Measurements from ENCODE around the gene RADIL.

RADIL gene

GRCh38 chr7:4762121-4763055 lies 121.1 kb downstream of the RADIL start:
- H3K4me1 Mint-ChIP-seq = no peaks in the 10 kb centered on the region
- H3K36me3 Mint-ChIP-seq = peaks cover 9% of the 10 kb centered on the region
- H3K4me3 Mint-ChIP-seq = no peak overlapping the region
- no peaks in the 10 kb centered on the region for H3K27me3 Mint-ChIP-seq
- H3K27ac Mint-ChIP-seq = peak overlapping the region; percentile 12
- H3K9me3 Mint-ChIP-seq = no peaks in the 10 kb centered on the region

- Mint-ChIP-seq H3K27me3 (no peaks in the 10 kb centered on the region), H3K36me3 (peaks cover 7% of the 10 kb centered on the region), H3K4me1 (no peaks in the 10 kb centered on the region), H3K27ac (no peak overlapping the region), H3K9me3 (no peaks in the 10 kb centered on the region), H3K4me3 (no peak overlapping the region)
Observed at GRCh38 chr7:4760952-4761351, 122.6 kb downstream of the RADIL start.

- Mint-ChIP-seq H3K27ac (no peak overlapping the region), H3K4me3 (no peak overlapping the region), H3K36me3 (peaks cover 9% of the 10 kb centered on the region), H3K27me3 (no peaks in the 10 kb centered on the region), H3K9me3 (no peaks in the 10 kb centered on the region), H3K4me1 (no peaks in the 10 kb centered on the region)
Observed at GRCh38 chr7:4759211-4759610, 124.3 kb downstream of the RADIL start.

- Mint-ChIP-seq H3K36me3 (peaks cover 8% of the 10 kb centered on the region), H3K9me3 (no peaks in the 10 kb centered on the region), H3K27me3 (no peaks in the 10 kb centered on the region), H3K27ac (no peak overlapping the region), H3K4me3 (no peak overlapping the region), H3K4me1 (peaks cover 2% of the 10 kb centered on the region)
Observed at GRCh38 chr7:4758791-4759190, 124.7 kb downstream of the RADIL start.

GRCh38 chr7:4758111-4758510 lies 125.4 kb downstream of the RADIL start:
- peaks cover 7% of the 10 kb centered on the region for H3K36me3 Mint-ChIP-seq

GRCh38 chr7:4755045-4755444 lies 128.5 kb downstream of the RADIL start:
- Mint-ChIP-seq H3K4me1 (peaks cover 18% of the 10 kb centered on the region), H3K4me3 (no peak overlapping the region), H3K27me3 (no peaks in the 10 kb centered on the region), H3K27ac (no peak overlapping the region), H3K36me3 (peaks cover 5% of the 10 kb centered on the region), H3K9me3 (no peaks in the 10 kb centered on the region)

More at GRCh38 chr7:4758111-4758510, 125.4 kb downstream of the RADIL start:
- H3K4me1 Mint-ChIP-seq = peaks cover 9% of the 10 kb centered on the region
- H3K9me3 Mint-ChIP-seq = no peaks in the 10 kb centered on the region
- H3K27me3 Mint-ChIP-seq = no peaks in the 10 kb centered on the region
- no peak overlapping the region for H3K4me3 Mint-ChIP-seq
- no peak overlapping the region for H3K27ac Mint-ChIP-seq

GRCh38 chr7:4754433-4755010 lies 129.0 kb downstream of the RADIL start:
- no peak overlapping the region for H3K27ac Mint-ChIP-seq
- peaks cover 5% of the 10 kb centered on the region for H3K36me3 Mint-ChIP-seq

GRCh38 chr7:4753598-4754432 lies 129.7 kb downstream of the RADIL start:
- peaks cover 23% of the 10 kb centered on the region for H3K4me1 Mint-ChIP-seq
- no peaks in the 10 kb centered on the region for H3K27me3 Mint-ChIP-seq
- no peak overlapping the region for H3K27ac Mint-ChIP-seq
- H3K9me3 Mint-ChIP-seq = no peaks in the 10 kb centered on the region
- H3K36me3 Mint-ChIP-seq = peaks cover 5% of the 10 kb centered on the region
- no peak overlapping the region for H3K4me3 Mint-ChIP-seq

More at GRCh38 chr7:4754433-4755010, 129.0 kb downstream of the RADIL start:
- Mint-ChIP-seq H3K4me3 (no peak overlapping the region), H3K4me1 (peaks cover 18% of the 10 kb centered on the region), H3K27me3 (no peaks in the 10 kb centered on the region), H3K9me3 (no peaks in the 10 kb centered on the region)

GRCh38 chr7:4751398-4751947 lies 132.0 kb downstream of the RADIL start:
- Mint-ChIP-seq H3K27me3 (no peaks in the 10 kb centered on the region), H3K36me3 (peaks cover 9% of the 10 kb centered on the region), H3K4me1 (peaks cover 43% of the 10 kb centered on the region), H3K9me3 (no peaks in the 10 kb centered on the region), H3K27ac (no peak overlapping the region), H3K4me3 (no peak overlapping the region)

- H3K27me3 Mint-ChIP-seq = no peaks in the 10 kb centered on the region
- H3K9me3 Mint-ChIP-seq = no peaks in the 10 kb centered on the region
- H3K4me3 Mint-ChIP-seq = no peak overlapping the region
- H3K36me3 Mint-ChIP-seq = peaks cover 13% of the 10 kb centered on the region
- H3K4me1 Mint-ChIP-seq = peaks cover 60% of the 10 kb centered on the region
- no peak overlapping the region for H3K27ac Mint-ChIP-seq
Observed at GRCh38 chr7:4749798-4750197, 133.7 kb downstream of the RADIL start.

GRCh38 chr7:4749363-4749762 lies 134.2 kb downstream of the RADIL start:
- no peaks in the 10 kb centered on the region for H3K27me3 Mint-ChIP-seq
- H3K9me3 Mint-ChIP-seq = no peaks in the 10 kb centered on the region
- H3K4me3 Mint-ChIP-seq = no peak overlapping the region
- peak overlapping the region; percentile 88 for H3K27ac Mint-ChIP-seq
- peaks cover 13% of the 10 kb centered on the region for H3K36me3 Mint-ChIP-seq
- peaks cover 64% of the 10 kb centered on the region for H3K4me1 Mint-ChIP-seq

All from activated naive CD4-positive, alpha-beta T cell treated with anti-CD3 and anti-CD28 coated beads, Interleukin-2, amount 50 U/mL, for 24 hours (primary cell).